Neural progenitor cell (in vitro differentiated cells): Measurements from ENCODE around the gene PROSER1.

Experiments
- EZH2 ChIP-seq: fragments of 200-600 bp; sonication (generic); IDR thresholded peaks from 2 replicates; pipeline ENCODE4 v1.6.1; 2017; ENCODE audit warnings: antibody characterized with exemption, mild to moderate bottlenecking, moderate library complexity
- EZH2phosphoT487 ChIP-seq: fragments of 200-600 bp; sonication (generic); IDR thresholded peaks from 2 replicates; pipeline ENCODE4 v1.6.1; 2017; ENCODE audit warnings: antibody characterized with exemption
- TF ChIP-seq, protein P1 (sequence below): fragments of 200-600 bp; sonication (generic); IDR thresholded peaks from 2 replicates; pipeline ENCODE4 v1.5.1; 2017; ENCODE audit warnings: antibody characterized with exemption, mild to moderate bottlenecking

DNA sequence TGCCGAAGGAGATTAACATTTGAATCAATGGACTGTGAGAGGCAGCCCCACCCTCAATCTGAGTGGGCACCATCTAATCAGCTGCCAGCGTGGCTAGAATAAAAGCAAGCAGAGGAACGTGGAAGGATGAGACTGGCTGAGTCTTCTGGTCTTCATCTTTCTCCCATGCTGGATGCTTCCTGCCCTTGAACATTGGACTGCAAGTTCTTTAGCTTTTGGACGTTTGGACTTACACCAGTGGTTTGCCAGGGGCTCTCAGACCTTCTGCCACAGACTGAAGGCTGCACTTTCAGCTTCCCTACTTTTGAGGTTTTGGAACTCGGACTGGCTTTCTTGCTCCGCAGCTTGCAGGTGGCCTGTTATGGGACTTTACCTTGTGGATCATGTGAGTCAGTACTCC, 15.1 kb upstream of the PROSER1 start:
- no peak for TF ChIP-seq EZH2
- TF ChIP-seq, protein P1, sequence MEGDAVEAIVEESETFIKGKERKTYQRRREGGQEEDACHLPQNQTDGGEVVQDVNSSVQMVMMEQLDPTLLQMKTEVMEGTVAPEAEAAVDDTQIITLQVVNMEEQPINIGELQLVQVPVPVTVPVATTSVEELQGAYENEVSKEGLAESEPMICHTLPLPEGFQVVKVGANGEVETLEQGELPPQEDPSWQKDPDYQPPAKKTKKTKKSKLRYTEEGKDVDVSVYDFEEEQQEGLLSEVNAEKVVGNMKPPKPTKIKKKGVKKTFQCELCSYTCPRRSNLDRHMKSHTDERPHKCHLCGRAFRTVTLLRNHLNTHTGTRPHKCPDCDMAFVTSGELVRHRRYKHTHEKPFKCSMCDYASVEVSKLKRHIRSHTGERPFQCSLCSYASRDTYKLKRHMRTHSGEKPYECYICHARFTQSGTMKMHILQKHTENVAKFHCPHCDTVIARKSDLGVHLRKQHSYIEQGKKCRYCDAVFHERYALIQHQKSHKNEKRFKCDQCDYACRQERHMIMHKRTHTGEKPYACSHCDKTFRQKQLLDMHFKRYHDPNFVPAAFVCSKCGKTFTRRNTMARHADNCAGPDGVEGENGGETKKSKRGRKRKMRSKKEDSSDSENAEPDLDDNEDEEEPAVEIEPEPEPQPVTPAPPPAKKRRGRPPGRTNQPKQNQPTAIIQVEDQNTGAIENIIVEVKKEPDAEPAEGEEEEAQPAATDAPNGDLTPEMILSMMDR = no peak
- TF ChIP-seq EZH2phosphoT487 = no peak
